HEK293 (cell line): ENCODE measurements around the gene KREMEN1.

Experiments used
- KLF16 ChIP-seq: fragments of 450-650 bp; formaldehyde crosslinking; IDR thresholded peaks from 2 replicates; pipeline ENCODE4 v1.5.1; 2017; ENCODE audit warnings: missing biosample characterization, missing genetic modification characterization
- RBAK ChIP-seq: fragments of 450-650 bp; formaldehyde crosslinking; IDR thresholded peaks from 2 replicates; pipeline ENCODE4 v1.5.1; 2016; ENCODE audit warnings: missing biosample characterization, missing genetic modification characterization
- WT1 ChIP-seq: fragments of 450-650 bp; formaldehyde crosslinking; IDR thresholded peaks from 2 replicates; pipeline ENCODE4 v1.5.1; 2016; ENCODE audit warnings: missing biosample characterization, missing genetic modification characterization
- YY1 ChIP-seq: fragments of 450-650 bp; formaldehyde crosslinking; IDR thresholded peaks from 2 replicates; pipeline ENCODE4 v1.5.1; 2018; ENCODE audit warnings: missing biosample characterization, missing genetic modification characterization
- ZNF184 ChIP-seq: fragments of 450-650 bp; IDR thresholded peaks from 2 replicates; pipeline ENCODE4 v1.5.1; 2018; ENCODE audit warnings: missing biosample characterization, mild to moderate bottlenecking, missing genetic modification characterization
- ZNF239 ChIP-seq: fragments of 450-650 bp; formaldehyde crosslinking; IDR thresholded peaks from 2 replicates; pipeline ENCODE4 v1.5.1; 2016; ENCODE audit warnings: missing biosample characterization, missing genetic modification characterization
- ZNF266 ChIP-seq: fragments of 450-650 bp; formaldehyde crosslinking; IDR thresholded peaks from 2 replicates; pipeline ENCODE4 v1.5.1; 2016; ENCODE audit warnings: missing biosample characterization, missing genetic modification characterization, low read depth
- ZNF561 ChIP-seq: fragments of 450-650 bp; IDR thresholded peaks from 2 replicates; pipeline ENCODE4 v1.5.1; 2018; ENCODE audit warnings: missing biosample characterization, missing genetic modification characterization, borderline replicate concordance
- TF ChIP-seq, protein P1 (sequence below): fragments of 450-650 bp; formaldehyde crosslinking; IDR thresholded peaks from 2 replicates; pipeline ENCODE4 v1.5.1; 2016; ENCODE audit warnings: missing biosample characterization, missing genetic modification characterization
- TF ChIP-seq, protein P2 (sequence below): IDR thresholded peaks from 2 replicates; pipeline ENCODE4 v1.6.1; 2011; ENCODE audit warnings: mild to moderate bottlenecking, low read depth, low read length, borderline replicate concordance
- TF ChIP-seq, protein P3 (sequence below): sonication (generic); formaldehyde crosslinking; IDR thresholded peaks from 2 replicates; pipeline ENCODE4 v1.8.1; 2022; ENCODE audit warnings: mild to moderate bottlenecking, moderate library complexity, missing genetic modification reagents

DNA sequence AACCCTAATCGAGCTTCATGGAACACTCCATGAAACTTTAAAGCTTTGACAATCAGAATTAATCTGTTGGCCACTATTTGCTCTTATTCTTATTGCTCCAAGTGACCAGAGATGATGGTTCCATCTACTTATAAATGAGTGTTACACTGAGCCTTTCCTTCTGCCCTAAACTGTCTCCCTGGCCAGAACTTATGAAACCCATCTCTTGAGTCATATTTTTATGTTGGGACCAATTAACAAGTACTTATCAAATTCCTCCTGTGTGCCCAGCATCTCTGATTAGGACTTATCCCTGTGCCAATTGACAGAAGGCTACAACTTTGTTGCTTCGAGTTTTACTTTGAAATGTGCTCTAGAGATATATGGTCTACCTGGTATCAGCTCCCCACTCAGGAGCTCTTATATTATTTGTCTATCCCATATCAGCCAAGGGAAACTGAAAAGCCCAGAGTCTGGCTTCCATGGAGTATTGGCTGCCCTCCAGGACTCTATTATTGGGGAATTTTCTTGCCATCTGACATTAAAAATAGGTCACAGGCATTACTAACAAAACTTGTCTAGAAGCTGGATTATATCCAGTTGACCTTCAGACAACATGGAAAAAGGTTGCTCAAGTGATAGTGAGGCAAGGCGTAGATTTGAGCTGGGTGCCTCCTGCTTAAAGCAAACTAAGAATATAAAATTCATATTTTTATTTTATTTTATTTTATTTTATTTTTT lies 8.8 kb downstream of the KREMEN1 start:
- TF ChIP-seq ZNF266 (tag by site-specific recombination) (no peak), RBAK (no peak), YY1 (tag by site-specific recombination) (no peak), WT1 (no peak), ZNF561 (no peak), KLF16 (tag by site-specific recombination) (no peak), ZNF239 (tag by site-specific recombination) (no peak), ZNF184 (tag by site-specific recombination) (no peak)
- TF ChIP-seq, protein P1, sequence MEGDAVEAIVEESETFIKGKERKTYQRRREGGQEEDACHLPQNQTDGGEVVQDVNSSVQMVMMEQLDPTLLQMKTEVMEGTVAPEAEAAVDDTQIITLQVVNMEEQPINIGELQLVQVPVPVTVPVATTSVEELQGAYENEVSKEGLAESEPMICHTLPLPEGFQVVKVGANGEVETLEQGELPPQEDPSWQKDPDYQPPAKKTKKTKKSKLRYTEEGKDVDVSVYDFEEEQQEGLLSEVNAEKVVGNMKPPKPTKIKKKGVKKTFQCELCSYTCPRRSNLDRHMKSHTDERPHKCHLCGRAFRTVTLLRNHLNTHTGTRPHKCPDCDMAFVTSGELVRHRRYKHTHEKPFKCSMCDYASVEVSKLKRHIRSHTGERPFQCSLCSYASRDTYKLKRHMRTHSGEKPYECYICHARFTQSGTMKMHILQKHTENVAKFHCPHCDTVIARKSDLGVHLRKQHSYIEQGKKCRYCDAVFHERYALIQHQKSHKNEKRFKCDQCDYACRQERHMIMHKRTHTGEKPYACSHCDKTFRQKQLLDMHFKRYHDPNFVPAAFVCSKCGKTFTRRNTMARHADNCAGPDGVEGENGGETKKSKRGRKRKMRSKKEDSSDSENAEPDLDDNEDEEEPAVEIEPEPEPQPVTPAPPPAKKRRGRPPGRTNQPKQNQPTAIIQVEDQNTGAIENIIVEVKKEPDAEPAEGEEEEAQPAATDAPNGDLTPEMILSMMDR (tag by site-specific recombination) = no peak
- TF ChIP-seq, protein P2, sequence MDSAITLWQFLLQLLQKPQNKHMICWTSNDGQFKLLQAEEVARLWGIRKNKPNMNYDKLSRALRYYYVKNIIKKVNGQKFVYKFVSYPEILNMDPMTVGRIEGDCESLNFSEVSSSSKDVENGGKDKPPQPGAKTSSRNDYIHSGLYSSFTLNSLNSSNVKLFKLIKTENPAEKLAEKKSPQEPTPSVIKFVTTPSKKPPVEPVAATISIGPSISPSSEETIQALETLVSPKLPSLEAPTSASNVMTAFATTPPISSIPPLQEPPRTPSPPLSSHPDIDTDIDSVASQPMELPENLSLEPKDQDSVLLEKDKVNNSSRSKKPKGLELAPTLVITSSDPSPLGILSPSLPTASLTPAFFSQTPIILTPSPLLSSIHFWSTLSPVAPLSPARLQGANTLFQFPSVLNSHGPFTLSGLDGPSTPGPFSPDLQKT = no peak
- TF ChIP-seq, protein P3, sequence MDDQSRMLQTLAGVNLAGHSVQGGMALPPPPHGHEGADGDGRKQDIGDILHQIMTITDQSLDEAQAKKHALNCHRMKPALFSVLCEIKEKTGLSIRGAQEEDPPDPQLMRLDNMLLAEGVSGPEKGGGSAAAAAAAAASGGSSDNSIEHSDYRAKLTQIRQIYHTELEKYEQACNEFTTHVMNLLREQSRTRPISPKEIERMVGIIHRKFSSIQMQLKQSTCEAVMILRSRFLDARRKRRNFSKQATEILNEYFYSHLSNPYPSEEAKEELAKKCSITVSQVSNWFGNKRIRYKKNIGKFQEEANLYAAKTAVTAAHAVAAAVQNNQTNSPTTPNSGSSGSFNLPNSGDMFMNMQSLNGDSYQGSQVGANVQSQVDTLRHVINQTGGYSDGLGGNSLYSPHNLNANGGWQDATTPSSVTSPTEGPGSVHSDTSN (CRISPR knock-in tag) = no peak
